Mucosa of rectum (tissue), 2 donors: ENCODE data around the gene SLC5A11.
"Not testable (repeated sequence)": the region's sequence is repeated elsewhere in the genome, so short reads cannot be mapped to it uniquely, and the experiment has no call there.

ENCODE experiments used
- H3K27ac ChIP-seq, 2 donors: one replicate each; pipeline ENCODE4 v1.7.0; 2013; ENCODE audit warnings: inconsistent platforms in 2 of 2, low read depth in 2 of 2, low read length in 2 of 2
- H3K27me3 ChIP-seq, 2 donors: one replicate each; pipeline ENCODE4 v1.7.0; 2013; ENCODE audit warnings: low read length in 2 of 2; ENCODE audit not compliant: control insufficient read depth in 2 of 2, insufficient read depth in 2 of 2
- H3K36me3 ChIP-seq, 2 donors: one replicate each; pipeline ENCODE4 v1.7.0; 2013; ENCODE audit warnings: low read length in 2 of 2; ENCODE audit not compliant: control insufficient read depth in 2 of 2, insufficient read depth in 2 of 2
- H3K4me1 ChIP-seq, 2 donors: one replicate each; pipeline ENCODE4 v1.7.0; 2013; ENCODE audit warnings: low read length in 2 of 2, mild to moderate bottlenecking in 1 of 2; ENCODE audit not compliant: control insufficient read depth in 2 of 2, insufficient read depth in 2 of 2
- H3K4me3 ChIP-seq, 2 donors: one replicate each; pipeline ENCODE4 v1.7.0; 2013; ENCODE audit warnings: low read length in 2 of 2
- H3K9ac ChIP-seq, 2 donors: one replicate each; pipeline ENCODE4 v1.7.0; 2013; ENCODE audit warnings: low read length in 2 of 2, low read depth in 1 of 2, mild to moderate bottlenecking in 1 of 2
- H3K9me3 ChIP-seq, 2 donors: one replicate each; pipeline ENCODE4 v1.7.0; 2013; ENCODE audit warnings: low read length in 2 of 2; ENCODE audit not compliant: control insufficient read depth in 2 of 2
- donor health status: healthy.
- donor health status: Normal muscosa, but diverticular disease.

SLC5A11 gene

GRCh38 chr16:24883714-24884151 is 38.0 kb downstream of the SLC5A11 start:
- Histone ChIP-seq H3K4me1 (no peaks in the 10 kb centered on the region), H3K9ac (no peak overlapping the region), H3K4me3 (no peak overlapping the region), H3K27me3 (no peaks in the 10 kb centered on the region), H3K27ac (no peak overlapping the region), H3K36me3 (no peaks in the 10 kb centered on the region), H3K9me3 (no peaks in the 10 kb centered on the region)

GRCh38 chr16:24887472-24887871 is 41.7 kb downstream of the SLC5A11 start:
- no peak overlapping the region for H3K27ac ChIP-seq
- H3K27me3 ChIP-seq, result no peaks in the 10 kb centered on the region
- H3K4me1 ChIP-seq, result no peaks in the 10 kb centered on the region
- no peak overlapping the region for H3K9ac ChIP-seq
- H3K9me3 ChIP-seq, result no peaks in the 10 kb centered on the region
- H3K4me3 ChIP-seq, result no peak overlapping the region
- H3K36me3 ChIP-seq, result no peaks in the 10 kb centered on the region

GRCh38 chr16:24890746-24891145 is 45.0 kb downstream of the SLC5A11 start:
- H3K9ac ChIP-seq, result no peak overlapping the region

GRCh38 chr16:24896439-24896838 is 50.7 kb downstream of the SLC5A11 start:
- Histone ChIP-seq H3K9me3 (no peaks in the 10 kb centered on the region), H3K27me3 (peaks cover 0 to 2% of the 10 kb centered on the region in 2 donors), H3K4me1 (no peaks in the 10 kb centered on the region), H3K9ac (no peak overlapping the region), H3K36me3 (no peaks in the 10 kb centered on the region), H3K27ac (no peak overlapping the region), H3K4me3 (no peak overlapping the region)

More at GRCh38 chr16:24890746-24891145, 45.0 kb downstream of the SLC5A11 start:
- no peaks in the 10 kb centered on the region for H3K36me3 ChIP-seq
- H3K27ac ChIP-seq, result no peak overlapping the region
- no peak overlapping the region for H3K4me3 ChIP-seq
- H3K4me1 ChIP-seq, result no peaks in the 10 kb centered on the region
- H3K9me3 ChIP-seq, result no peaks in the 10 kb centered on the region
- H3K27me3 ChIP-seq, result peaks cover 0 to 2% of the 10 kb centered on the region in 2 donors

GRCh38 chr16:24897522-24897921 is 51.8 kb downstream of the SLC5A11 start:
- H3K4me1 ChIP-seq, H3K27ac ChIP-seq, H3K36me3 ChIP-seq, H3K9me3 ChIP-seq, H3K27me3 ChIP-seq, H3K4me3 ChIP-seq, H3K9ac ChIP-seq: not testable (repeated sequence)

- H3K4me3 ChIP-seq, result no peak overlapping the region
- H3K4me1 ChIP-seq, result no peaks in the 10 kb centered on the region
- no peak overlapping the region for H3K9ac ChIP-seq
- H3K36me3 ChIP-seq, result no peaks in the 10 kb centered on the region
- H3K9me3 ChIP-seq, result no peaks in the 10 kb centered on the region
- H3K27ac ChIP-seq, result no peak overlapping the region
- no peaks in the 10 kb centered on the region for H3K27me3 ChIP-seq
Measured at GRCh38 chr16:24900230-24900629, 54.5 kb downstream of the SLC5A11 start.

- Histone ChIP-seq H3K27me3 (no peaks in the 10 kb centered on the region), H3K27ac (no peak overlapping the region), H3K9me3 (no peaks in the 10 kb centered on the region), H3K4me1 (no peaks in the 10 kb centered on the region), H3K9ac (no peak overlapping the region), H3K36me3 (no peaks in the 10 kb centered on the region), H3K4me3 (no peak overlapping the region)
Measured at GRCh38 chr16:24906199-24906808, 60.5 kb downstream of the SLC5A11 start.

GRCh38 chr16:24906901-24907300 is 61.1 kb downstream of the SLC5A11 start:
- Histone ChIP-seq H3K4me3 (no peak overlapping the region), H3K4me1 (no peaks in the 10 kb centered on the region), H3K36me3 (no peaks in the 10 kb centered on the region), H3K9ac (no peak overlapping the region), H3K27ac (no peak overlapping the region), H3K27me3 (no peaks in the 10 kb centered on the region), H3K9me3 (no peaks in the 10 kb centered on the region)

GRCh38 chr16:24908716-24909115 is 63.0 kb downstream of the SLC5A11 start:
- Histone ChIP-seq H3K9ac (no peak overlapping the region), H3K4me3 (no peak overlapping the region), H3K9me3 (no peaks in the 10 kb centered on the region), H3K27me3 (no peaks in the 10 kb centered on the region), H3K4me1 (no peaks in the 10 kb centered on the region), H3K27ac (no peak overlapping the region), H3K36me3 (no peaks in the 10 kb centered on the region)

GRCh38 chr16:24909856-24910255 is 64.1 kb downstream of the SLC5A11 start:
- Histone ChIP-seq H3K27me3 (no peaks in the 10 kb centered on the region), H3K9ac (no peak overlapping the region), H3K27ac (no peak overlapping the region), H3K9me3 (no peaks in the 10 kb centered on the region), H3K36me3 (no peaks in the 10 kb centered on the region), H3K4me1 (no peaks in the 10 kb centered on the region), H3K4me3 (no peak overlapping the region)

- H3K9me3 ChIP-seq, result no peaks in the 10 kb centered on the region
- H3K4me1 ChIP-seq, result no peaks in the 10 kb centered on the region
Measured at GRCh38 chr16:24915019-24915418, 69.3 kb downstream of the SLC5A11 start.

More at GRCh38 chr16:24915019-24915418, 69.3 kb downstream of the SLC5A11 start:
- no peak overlapping the region for H3K4me3 ChIP-seq
- no peak overlapping the region for H3K27ac ChIP-seq
- no peak overlapping the region for H3K9ac ChIP-seq
- H3K36me3 ChIP-seq, result peaks cover 20 to 28% of the 10 kb centered on the region in 2 donors
- no peaks in the 10 kb centered on the region for H3K27me3 ChIP-seq
